ENCODE results near the gene PAX6.

PAX6 gene

DNA sequence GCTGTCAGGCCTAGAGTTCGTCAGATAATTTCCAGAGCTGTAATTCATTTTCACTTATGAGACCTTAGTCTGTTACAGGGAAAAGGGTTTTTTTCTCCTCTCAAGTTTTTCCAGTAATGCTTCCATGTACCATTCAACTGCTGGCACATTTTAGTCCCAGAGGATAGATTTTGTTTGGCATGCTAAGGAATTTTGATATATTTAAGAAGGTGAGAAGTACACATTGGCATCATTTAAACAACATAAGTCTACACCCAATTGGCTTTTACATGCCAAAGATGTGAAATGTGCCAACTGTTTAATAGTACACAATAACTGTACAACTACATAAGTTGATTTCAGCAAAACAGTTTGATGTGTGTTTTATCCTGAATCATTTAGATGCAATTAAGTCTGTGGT is 71.0 kb downstream of the PAX6 start:
- H3K27ac ChIP-seq: no peak overlapping the region
- H3K27me3 ChIP-seq (ENCODE audit: insufficient read depth, low read depth, severe bottlenecking): no peaks in the 10 kb centered on the region
- no peak overlapping the region for H3K4me3 ChIP-seq (ENCODE audit: low read depth, low read length)
- DNase-seq: no peak
- TF ChIP-seq, protein P1, sequence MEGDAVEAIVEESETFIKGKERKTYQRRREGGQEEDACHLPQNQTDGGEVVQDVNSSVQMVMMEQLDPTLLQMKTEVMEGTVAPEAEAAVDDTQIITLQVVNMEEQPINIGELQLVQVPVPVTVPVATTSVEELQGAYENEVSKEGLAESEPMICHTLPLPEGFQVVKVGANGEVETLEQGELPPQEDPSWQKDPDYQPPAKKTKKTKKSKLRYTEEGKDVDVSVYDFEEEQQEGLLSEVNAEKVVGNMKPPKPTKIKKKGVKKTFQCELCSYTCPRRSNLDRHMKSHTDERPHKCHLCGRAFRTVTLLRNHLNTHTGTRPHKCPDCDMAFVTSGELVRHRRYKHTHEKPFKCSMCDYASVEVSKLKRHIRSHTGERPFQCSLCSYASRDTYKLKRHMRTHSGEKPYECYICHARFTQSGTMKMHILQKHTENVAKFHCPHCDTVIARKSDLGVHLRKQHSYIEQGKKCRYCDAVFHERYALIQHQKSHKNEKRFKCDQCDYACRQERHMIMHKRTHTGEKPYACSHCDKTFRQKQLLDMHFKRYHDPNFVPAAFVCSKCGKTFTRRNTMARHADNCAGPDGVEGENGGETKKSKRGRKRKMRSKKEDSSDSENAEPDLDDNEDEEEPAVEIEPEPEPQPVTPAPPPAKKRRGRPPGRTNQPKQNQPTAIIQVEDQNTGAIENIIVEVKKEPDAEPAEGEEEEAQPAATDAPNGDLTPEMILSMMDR (IDR thresholded peaks at IDR 0.05; ENCODE audit: low read depth, low read length): no peak
- no peaks in the 10 kb centered on the region for H3K9me3 ChIP-seq (ENCODE audit: severe bottlenecking)
- H3K36me3 ChIP-seq: no peaks in the 10 kb centered on the region
